HG02870 (cell line): ENCODE data around the gene TBC1D2B.

ENCODE experiments used
- ATAC-seq: cut with Tn5 transposase; IDR thresholded peaks from one replicate; pipeline ENCODE4 v1.9.1; 2021; ENCODE audit warnings: mild to moderate bottlenecking, moderate library complexity; ENCODE audit not compliant: unreplicated experiment

TBC1D2B gene

GRCh38 chr15:78075490-78076230 lies 1.9 kb downstream of the TBC1D2B start:
- no peak for ATAC-seq

- no peak for ATAC-seq
These were observed 4.3 kb downstream of the TBC1D2B start for GRCh38 chr15:78073046-78073787.

GRCh38 chr15:78072080-78072892 lies 5.2 kb downstream of the TBC1D2B start:
- ATAC-seq, result no peak

- no peak for ATAC-seq
These were observed 6.1 kb downstream of the TBC1D2B start for GRCh38 chr15:78071383-78071782.

GRCh38 chr15:78070049-78070700 lies 7.3 kb downstream of the TBC1D2B start:
- no peak for ATAC-seq

GRCh38 chr15:78069462-78070029 lies 8.0 kb downstream of the TBC1D2B start:
- ATAC-seq, result no peak

- peak; percentile 17 for ATAC-seq
These were observed 8.5 kb downstream of the TBC1D2B start for GRCh38 chr15:78069052-78069414.

GRCh38 chr15:78067328-78068228 lies 9.9 kb downstream of the TBC1D2B start:
- ATAC-seq, result no peak

- peak; percentile 52 for ATAC-seq
These were observed 11.3 kb downstream of the TBC1D2B start for GRCh38 chr15:78065973-78066946.

- ATAC-seq, result no peak
These were observed 12.1 kb downstream of the TBC1D2B start for GRCh38 chr15:78065284-78065872.

GRCh38 chr15:78064544-78064943 lies 13.0 kb downstream of the TBC1D2B start:
- ATAC-seq, result no peak

- no peak for ATAC-seq
These were observed 13.5 kb downstream of the TBC1D2B start for GRCh38 chr15:78063970-78064385.

- ATAC-seq, result no peak
These were observed 14.3 kb downstream of the TBC1D2B start for GRCh38 chr15:78063217-78063616.

- peak; percentile 39 for ATAC-seq
These were observed 15.5 kb downstream of the TBC1D2B start for GRCh38 chr15:78061963-78062427.

- ATAC-seq, result no peak
These were observed 17.3 kb downstream of the TBC1D2B start for GRCh38 chr15:78060232-78060631.

- no peak for ATAC-seq
These were observed 18.2 kb downstream of the TBC1D2B start for GRCh38 chr15:78059110-78059839.

GRCh38 chr15:78058401-78058935 lies 19.0 kb downstream of the TBC1D2B start:
- ATAC-seq, result no peak
